GM19463 (cell line): Measurements from ENCODE around the gene ANO9.
"Not testable (repeated sequence)": the region's sequence is repeated elsewhere in the genome, so short reads cannot be mapped to it uniquely, and the experiment has no call there.

Experiments used
- ATAC-seq: cut with Tn5 transposase; IDR thresholded peaks from one replicate; pipeline ENCODE4 v1.9.1; 2021; ENCODE audit warnings: mild to moderate bottlenecking, moderate library complexity; ENCODE audit not compliant: unreplicated experiment

The ANO9 gene

GRCh38 chr11:471468-472145 lies 29.8 kb upstream of the ANO9 start:
- no peak for ATAC-seq

- no peak for ATAC-seq
Observed at GRCh38 chr11:469684-470560, 28.1 kb upstream of the ANO9 start.

- not testable (repeated sequence) for ATAC-seq
Observed at GRCh38 chr11:469026-469683, 27.3 kb upstream of the ANO9 start.

- no peak for ATAC-seq
Observed at GRCh38 chr11:468493-468892, 26.7 kb upstream of the ANO9 start.

- ATAC-seq = no peak
Observed at GRCh38 chr11:468036-468435, 26.2 kb upstream of the ANO9 start.

GRCh38 chr11:465896-466530 lies 24.2 kb upstream of the ANO9 start:
- ATAC-seq = no peak

- no peak for ATAC-seq
Observed at GRCh38 chr11:464316-464715, 22.5 kb upstream of the ANO9 start.

GRCh38 chr11:462107-462890 lies 20.5 kb upstream of the ANO9 start:
- no peak for ATAC-seq

GRCh38 chr11:461626-462025 lies 19.8 kb upstream of the ANO9 start:
- ATAC-seq = no peak

- ATAC-seq = no peak
Observed at GRCh38 chr11:460331-461199, 18.8 kb upstream of the ANO9 start.

- no peak for ATAC-seq
Observed at GRCh38 chr11:459511-460220, 17.9 kb upstream of the ANO9 start.

GRCh38 chr11:457111-457760 lies 15.4 kb upstream of the ANO9 start:
- ATAC-seq = no peak

- ATAC-seq = no peak
Observed at GRCh38 chr11:456533-456932, 14.7 kb upstream of the ANO9 start.

- ATAC-seq = no peak
Observed at GRCh38 chr11:455566-456147, 13.8 kb upstream of the ANO9 start.

GRCh38 chr11:454801-455565 lies 13.2 kb upstream of the ANO9 start:
- no peak for ATAC-seq

- no peak for ATAC-seq
Observed at GRCh38 chr11:454043-454442, 12.2 kb upstream of the ANO9 start.

- ATAC-seq = no peak
Observed at GRCh38 chr11:453564-453963, 11.8 kb upstream of the ANO9 start.
